Activated CD8-positive, alpha-beta memory T cell treated with anti-CD3 and anti-CD28 coated beads, Interleukin-2, amount 50 U/mL, for 48 hours (primary cell): ENCODE measurements around the gene CPM.
"Not testable (repeated sequence)": the region's sequence is repeated elsewhere in the genome, so short reads cannot be mapped to it uniquely, and the experiment has no call there.

ENCODE experiments used
- DNase-seq: peaks from one replicate; pipeline ENCODE4 v3.0.0-alpha.2; 2020

CPM gene

DNA sequence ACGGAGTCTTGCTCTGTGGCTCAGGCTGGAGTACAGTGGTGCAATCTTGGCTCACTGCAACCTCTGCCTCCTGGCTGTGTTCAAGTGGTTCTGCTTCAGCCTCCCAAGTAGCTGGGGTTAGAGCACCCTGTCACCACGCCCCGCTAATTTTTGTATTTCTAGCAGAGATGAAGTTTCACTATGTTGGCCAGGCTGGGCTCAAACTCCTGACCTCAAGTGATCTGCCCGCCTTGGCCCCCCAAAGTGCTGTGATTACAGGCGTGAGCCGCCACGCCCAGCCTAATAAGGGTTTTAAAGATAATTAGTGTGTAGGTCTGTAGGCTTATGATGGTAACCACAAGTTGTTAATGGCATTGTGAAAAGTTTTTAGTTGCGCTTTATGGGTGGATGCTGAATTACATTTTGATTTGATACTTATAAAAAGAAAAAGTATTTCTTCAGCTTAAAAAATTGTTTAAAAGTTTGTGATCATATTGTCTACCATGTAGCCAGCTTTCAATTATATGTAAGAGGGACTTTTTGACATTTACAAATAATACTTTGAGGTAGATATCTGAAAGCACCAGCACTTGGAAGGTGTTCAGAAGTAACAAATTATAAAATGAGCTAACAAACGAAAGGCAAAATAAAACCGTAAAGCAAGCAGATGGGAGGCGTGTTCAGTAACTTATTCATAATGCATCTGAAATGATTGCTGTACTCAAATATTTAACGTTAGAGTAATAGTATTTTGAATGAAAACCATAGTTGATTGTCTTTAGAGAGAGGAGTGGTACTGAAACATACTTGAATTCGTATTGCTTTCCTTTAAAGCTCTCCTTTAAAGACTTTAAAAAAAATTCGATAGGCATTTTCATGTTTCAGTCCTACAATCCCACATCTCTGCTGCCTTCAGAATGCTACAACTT is 87.9 kb downstream of the CPM start:
- DNase-seq = no peak

DNA sequence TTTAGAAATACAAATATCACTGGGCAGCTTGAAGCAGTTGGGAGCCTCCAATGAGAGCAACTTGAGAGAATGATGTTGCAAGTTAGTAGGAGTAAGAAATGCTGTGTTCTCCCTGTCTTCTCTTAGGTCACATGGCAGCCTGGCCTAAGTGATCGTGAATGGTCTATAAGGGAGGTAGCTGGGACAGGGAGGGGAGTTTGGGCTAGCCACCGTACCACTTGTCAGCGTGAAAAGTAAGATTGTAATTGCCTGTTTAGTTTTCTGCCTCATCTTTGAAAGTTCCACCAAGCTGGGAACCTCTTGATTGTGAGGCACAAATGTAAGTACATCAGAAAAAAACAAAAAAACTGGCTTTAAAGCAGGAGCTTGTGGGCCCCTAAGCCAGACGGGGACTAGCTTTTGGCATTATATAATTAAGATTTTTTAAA is 88.6 kb downstream of the CPM start:
- no peak for DNase-seq

DNA sequence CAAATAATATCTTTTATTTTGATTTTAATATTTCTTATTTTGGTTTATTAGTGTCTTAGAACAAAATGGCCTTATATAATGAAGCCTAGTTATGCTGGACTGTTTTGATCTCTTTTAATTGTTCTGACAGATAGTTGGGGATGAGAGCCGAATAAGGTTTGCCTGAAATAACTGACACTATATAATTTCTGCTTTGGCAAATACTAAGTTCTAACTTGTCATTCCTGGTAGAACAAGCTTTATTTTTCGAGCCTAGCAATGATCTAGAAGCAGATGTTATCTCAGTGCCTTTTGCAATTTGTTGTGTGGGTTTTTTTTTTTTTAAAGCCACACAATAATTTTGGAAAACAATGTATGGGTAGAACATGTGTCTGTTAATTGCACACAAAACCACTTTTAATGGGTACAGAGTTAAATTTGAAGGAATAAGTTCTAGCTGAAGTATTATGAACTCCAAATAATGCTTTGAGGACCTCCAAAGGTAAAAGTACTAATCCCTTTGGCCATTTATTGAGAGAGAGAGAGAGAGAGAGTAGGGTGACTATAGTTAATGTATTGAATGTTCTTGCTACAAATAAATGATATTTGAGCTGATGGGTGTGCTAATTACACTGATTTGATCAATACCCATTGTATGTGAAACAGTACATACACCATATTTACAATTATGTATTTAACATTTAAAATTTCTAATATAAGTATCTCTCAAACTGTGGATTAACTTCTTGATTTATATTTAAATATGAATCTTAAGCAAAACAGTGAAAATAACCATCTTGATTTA is 90.0 kb downstream of the CPM start:
- no peak for DNase-seq

DNA sequence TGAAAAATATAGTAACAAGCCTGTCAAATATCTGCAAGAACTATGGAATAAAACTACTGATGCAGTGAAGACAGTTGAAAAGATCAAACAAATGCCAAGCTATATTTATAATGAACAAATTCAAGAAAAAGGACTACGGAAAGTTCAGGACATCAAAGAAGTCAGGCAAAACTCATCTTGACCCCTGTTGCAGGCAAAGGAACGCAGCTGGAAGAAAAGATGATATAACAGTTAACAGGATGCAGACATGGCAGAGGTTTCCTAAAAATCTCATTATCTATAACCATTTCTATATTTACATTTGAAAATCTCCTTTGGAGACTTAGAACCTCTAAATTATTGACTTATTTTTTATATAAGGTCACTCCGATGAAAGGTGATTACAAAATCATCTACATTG is 90.8 kb downstream of the CPM start:
- DNase-seq = no peak

DNA sequence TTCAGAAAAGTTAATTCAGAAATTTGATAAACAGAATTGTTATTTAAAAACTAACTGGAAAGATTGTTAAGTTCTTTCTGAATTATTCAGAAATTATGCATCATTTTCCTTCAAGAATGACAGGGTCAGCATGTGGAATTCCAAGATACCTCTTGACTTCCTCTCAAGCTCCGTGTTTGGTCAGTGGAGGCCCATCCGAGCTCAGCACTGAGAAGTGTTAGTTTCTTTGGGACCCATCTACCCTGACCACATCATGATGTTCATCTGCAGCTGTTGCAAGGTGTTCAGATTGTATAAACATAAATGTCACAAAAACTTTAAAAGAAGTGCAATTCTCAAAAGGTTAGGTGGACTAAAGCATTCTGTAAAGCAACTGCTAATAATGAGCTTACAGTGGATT is 91.3 kb downstream of the CPM start:
- DNase-seq = no peak

DNA sequence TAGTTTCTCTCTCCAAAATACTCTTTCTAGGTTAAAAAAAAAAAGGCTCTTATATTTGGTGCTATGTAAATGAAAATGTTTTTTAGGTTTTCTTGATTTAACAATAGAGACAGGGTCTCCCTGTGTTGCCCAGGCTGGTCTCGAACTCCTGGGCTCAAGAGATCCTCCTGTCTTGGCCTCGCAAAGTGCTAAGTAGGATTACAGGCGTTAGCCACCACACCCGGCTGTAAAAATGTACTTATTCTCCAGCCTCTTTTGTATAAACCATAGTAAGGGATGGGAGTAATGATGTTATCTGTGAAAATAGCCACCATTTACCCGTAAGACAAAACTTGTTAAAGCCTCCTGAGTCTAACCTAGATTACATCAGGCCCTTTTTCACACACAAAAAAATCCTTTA is 91.8 kb downstream of the CPM start:
- not testable (repeated sequence) for DNase-seq

DNA sequence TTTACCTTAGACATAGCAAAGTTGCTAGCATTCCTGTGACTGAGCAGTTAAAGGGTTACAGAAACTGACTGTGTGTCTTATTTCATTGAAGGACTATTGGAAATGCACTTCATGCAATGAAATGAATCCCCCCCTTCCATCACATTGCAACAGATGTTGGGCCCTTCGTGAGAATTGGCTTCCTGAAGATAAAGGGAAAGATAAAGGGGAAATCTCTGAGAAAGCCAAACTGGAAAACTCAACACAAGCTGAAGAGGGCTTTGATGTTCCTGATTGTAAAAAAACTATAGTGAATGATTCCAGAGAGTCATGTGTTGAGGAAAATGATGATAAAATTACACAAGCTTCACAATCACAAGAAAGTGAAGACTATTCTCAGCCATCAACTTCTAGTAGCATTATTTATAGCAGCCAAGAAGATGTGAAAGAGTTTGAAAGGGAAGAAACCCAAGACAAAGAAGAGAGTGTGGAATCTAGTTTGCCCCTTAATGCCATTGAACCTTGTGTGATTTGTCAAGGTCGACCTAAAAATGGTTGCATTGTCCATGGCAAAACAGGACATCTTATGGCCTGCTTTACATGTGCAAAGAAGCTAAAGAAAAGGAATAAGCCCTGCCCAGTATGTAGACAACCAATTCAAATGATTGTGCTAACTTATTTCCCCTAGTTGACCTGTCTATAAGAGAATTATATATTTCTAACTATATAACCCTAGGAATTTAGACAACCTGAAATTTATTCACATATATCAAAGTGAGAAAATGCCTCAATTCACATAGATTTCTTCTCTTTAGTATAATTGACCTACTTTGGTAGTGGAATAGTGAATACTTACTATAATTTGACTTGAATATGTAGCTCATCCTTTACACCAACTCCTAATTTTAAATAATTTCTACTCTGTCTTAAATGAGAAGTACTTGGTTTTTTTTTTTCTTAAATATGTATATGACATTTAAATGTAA is 93.5 kb downstream of the CPM start:
- DNase-seq = no peak

DNA sequence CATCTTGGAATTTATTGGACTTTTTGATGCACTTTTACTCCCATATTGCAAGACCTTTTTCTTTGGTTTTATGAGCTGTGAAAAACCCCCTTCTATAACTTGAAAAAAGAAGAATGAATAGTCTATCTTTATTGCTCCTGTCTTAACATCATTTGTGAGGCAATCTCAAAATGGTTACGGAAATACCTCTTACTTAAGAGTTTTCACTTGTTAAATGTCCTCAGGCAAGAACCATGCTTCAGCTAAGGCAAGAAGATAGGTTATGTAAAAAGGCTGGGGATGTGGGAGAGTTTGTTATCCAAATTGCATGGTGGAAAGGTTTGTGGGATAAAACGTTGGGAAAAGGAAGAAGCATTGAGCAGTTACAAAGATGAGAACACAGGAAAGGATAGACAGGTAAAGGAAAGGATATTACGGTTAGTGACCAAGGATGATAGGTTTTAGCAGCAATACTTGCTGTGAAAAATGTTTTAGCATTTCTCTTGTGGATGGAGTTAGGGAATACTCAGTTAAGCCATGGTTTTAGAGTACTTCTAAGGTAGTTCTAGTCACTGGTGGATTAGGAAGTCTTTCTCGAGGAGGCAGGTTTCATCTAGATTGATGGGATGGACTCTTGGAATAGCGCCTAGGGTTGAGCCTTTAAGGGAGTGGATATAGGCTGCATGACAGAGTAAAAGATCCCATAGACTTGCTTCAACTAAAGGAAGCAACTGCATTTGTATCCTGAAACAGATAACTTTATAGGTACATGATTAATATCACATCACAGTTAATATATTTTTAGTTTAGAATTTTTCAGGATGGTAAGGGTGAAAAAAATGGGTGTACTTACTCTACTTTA is 94.7 kb downstream of the CPM start:
- no peak for DNase-seq

DNA sequence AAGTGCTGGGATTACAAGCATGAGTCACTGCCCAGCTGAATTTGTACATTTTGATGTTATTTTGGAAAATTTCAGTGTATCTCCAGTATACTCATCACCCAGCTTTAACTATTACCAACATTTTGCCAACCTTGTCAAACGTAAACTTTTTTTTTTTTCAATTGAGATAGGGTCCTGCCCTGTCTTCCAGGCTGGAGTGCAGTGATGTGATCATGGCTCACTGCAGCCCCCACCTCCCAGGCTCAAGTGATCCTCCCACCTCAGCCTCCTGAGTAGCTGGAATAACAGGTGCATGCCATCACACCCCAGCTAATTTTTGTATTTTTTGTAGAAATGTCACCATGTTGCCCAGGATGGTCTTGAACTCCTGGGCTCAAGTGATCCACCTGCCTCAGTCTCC is 95.8 kb downstream of the CPM start:
- DNase-seq = no peak

DNA sequence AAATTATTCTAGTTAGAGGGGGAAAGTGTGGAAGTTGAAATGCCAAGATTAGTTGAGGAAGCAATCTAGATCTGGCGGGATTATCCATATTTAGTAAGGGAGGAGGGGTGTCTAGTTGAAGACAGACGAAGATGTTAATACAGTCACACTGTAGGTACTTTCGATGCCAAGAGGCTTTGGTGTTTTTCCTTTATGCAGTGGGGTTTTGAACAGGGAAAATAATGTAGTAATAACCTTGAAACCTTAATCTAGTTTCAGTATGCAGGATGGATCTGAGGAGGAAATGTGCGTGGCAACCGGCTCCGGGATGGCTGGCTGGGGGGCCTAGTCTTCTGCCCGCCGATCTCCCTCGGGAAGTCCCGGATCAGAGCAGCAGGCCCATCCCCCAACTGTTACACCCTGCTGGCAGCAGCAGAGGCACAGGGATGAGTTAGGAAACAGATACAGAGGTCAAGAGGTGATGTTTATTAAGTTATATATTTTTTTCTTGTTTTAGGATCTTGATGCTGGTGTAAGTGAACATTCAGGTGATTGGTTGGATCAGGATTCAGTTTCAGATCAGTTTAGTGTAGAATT is 97.5 kb downstream of the CPM start:
- DNase-seq = no peak

DNA sequence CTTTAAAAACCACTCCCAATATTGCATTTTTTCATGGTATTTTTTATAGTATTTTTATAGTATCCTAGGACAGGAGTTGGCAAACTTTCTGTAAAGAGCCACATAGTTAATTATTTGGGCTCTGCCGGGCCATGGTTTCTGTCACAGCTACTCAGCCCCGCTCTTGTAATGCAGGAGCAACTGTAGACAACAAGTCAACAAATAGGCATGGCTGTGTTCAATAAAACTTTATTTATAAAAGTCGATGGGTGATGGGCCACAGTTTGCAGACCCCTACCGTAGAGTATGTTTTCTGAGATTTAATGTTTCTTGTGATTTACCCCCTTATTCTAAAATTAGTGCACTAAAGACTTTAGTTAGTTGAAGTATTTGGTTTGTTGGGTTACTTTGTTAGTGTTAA is 99.5 kb downstream of the CPM start:
- no peak for DNase-seq

DNA sequence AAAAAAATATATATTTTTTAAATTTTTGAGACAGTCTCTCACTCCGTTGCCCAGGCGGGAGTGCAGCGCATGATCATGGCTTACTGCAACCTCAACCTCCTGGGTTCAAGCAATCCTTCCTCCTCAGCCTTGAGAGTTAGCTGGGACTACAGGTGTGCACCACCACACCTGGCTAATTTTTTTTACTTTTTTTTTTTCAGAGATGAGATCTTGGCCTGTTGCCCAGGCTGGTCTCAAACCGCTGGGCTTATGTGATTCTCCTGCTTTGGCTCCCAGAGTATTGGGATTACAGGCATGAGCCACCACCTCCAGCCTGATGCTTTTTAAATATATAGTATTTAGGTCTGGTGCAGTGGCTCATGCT is 100.5 kb downstream of the CPM start:
- no peak for DNase-seq

DNA sequence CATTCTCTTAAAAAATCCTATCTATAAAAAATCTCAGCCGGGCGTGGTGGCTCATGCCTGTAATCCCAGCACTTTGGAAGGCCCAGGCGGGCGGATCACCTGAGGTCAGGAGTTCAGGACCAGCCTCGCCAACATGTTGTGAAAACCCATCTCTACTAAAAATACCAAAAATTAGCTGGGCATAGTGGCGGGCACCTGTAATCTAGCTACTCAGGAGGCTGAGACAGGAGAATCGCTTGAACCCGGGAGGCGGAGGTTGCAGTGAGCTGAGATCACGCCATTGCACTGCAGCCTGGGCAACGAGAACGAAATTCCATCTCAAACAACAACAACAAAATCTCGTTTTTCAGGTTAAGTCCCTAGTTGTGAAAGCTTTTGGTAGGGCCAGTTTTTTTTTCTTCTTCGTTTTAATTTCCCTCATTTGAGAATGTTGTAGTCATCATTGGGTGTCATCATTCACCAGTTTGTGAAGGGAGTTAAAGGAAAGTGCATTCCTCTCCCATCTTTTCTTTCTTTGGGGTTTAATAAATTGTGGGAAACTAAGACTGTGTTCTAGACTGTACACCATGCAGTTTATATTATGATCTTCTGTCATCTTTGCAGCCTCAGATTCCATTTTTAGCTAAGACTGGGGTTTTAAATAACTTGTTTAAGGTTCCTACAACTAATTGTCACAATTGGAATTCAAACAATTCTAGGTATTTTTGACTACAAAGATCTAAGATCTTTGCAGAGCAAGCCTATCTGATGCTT is 101.0 kb downstream of the CPM start:
- no peak for DNase-seq

DNA sequence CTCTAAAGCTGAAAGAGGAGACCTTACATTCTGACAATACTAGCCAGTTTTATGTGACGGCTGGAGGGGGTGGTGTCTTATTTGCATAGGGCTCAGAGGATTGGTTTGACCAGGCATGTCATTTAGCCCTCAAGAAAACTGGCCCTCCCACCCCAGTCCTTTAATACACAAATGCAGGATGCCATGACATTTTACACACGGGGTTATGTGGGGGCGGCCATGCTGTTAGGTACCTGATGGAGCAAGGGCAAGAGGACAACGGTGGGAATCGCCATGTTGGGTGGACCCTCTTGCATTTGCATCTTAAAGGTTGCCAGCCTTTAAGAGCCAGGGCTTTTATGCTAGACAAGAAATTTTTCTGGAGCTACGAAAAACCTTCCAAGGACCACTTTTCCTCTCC is 101.7 kb downstream of the CPM start:
- DNase-seq = no peak

DNA sequence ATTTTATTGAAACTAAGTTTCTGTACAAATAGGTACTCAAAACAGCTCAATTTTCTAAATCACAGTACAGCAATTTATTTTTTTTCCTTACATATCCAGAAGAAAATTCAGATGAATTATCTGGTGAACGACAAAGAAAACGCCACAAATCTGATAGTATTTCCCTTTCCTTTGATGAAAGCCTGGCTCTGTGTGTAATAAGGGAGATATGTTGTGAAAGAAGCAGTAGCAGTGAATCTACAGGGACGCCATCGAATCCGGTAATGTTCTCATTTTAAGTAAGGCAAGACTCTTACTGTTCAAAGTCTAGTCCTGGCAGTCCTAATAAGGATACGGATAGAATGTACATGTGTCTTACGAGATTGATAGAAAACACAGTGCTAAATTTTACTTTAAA is 104.3 kb downstream of the CPM start:
- no peak for DNase-seq

DNA sequence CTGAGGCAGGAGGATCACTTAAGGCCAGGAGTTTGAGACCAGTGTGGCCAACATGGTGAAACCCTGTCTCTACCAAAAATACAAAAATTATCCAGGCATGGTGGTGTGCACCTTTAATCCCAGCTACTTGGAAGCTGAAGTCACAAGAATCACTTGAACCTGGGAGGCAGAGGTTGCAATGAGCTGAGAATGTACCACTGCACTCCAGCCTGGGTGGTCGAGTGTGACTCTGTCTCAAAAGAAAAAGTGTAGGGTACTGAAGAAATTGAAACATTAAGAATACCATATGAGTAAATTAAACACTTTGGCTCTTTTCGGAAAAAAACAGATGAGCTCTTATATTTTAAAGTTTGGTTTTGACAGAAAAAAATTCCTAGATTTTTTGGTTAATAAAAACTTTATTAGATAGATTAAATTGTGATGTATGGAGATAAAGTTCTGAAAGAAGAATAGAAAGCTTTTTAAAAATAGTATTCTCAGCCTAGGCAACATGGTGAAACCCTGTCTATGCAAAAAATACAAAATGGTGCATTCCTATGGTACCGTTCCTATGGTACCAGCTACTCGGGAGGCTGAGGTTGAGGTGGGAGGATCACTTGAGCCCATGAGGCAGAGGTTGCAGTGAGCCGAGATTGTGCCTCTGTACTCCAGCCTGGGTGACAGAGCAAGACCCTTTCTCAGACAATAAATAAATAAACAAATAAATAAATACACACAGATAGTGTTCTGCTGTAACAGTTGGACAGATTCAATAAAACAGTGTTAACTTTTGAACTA is 104.9 kb downstream of the CPM start:
- no peak for DNase-seq

DNA sequence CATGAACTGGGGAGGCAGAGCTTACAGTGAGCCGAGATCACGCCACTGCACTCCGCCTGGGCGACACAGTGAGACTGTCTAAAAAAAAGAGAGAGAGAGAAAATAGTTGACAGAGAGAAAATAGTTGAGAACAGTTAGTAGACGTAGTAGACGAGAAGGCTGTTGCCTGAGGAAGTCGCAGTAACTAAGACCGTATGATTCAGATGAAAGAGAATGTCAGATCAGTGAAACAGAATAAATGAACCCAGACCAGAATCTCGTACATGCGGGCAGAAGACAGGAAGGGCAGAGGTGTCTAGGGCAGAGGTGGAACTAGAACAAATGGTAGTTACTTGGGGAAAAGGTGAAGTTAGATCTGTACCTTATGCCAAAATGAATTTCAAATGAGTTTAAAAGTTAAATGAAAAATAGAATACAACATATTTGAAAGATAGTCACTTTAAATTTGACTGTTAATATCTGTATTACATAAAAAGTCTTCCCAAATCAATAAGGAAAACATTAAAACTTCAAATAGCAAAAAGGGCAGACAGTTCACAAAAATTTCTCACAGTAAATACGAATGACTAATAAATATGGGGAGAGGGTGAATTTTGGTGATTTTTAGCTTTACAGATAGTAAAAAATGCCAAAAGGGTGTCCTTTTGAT is 107.3 kb downstream of the CPM start:
- no peak for DNase-seq

DNA sequence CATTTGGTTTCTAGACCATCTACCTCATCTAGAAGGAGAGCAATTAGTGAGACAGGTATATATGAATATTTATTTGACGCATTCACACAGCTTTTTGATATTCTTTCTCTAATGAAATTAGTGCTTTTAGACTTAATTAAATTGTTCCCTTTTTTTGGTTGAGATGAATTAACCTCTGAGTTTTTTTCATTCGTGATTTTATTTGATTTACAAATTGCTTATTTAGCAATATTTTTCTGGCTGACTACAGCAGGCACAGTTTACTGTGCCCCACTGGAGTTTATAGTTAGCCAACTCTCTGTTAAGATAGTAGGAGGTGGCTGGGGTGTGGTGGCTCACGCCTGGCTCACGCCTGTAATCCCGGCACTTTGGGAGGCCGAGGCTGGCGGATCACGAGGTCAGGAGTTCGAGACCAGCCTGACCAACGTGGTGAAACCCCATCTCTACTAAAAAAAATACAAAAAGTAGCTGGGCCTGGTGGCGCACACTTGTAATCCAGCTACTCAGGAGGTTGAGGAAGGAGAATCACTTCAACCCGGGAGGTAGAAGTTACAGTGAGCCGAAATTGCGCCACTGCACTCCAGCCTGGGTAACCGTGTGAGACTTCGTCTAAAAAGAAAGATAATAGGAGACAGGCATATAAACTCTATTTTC is 108.2 kb downstream of the CPM start:
- DNase-seq = no peak

DNA sequence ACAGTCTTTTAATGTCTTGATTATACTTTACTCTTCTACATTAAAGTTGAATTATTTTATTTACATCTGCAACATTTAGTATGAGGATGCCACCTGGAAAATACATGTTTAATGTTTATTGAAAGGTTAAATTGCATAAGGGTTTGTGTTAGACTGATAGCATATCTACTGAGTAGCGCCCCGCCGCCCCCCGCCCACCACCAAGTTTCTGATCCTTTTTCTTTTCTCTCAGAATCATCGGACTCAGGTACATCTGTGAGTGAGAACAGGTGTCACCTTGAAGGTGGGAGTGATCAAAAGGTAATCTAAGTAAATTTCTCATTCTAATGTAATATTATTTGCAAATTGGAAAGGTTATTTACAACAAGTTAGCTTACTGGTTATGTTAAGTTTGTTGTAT is 108.8 kb downstream of the CPM start:
- no peak for DNase-seq
